T-helper 17 cell (primary cell): ENCODE data around the gene AZU1. TPM values are rescaled to one million over a fixed set of nuclear protein-coding genes. Genes with fewer than 3 reads are reported as not detected.
"Not testable (repeated sequence)": the region's sequence is repeated elsewhere in the genome, so short reads cannot be mapped to it uniquely, and the experiment has no call there.

Experiments used
- ATAC-seq: fragments of 150-1000 bp; cut with Tn5 transposase; 2 replicates; pipeline ENCODE4 v1.10.0; 2021; ENCODE audit warnings: mild to moderate bottlenecking, moderate library complexity
- DNase-seq, 3 donors: peaks; one replicate each; pipeline versions ENCODE4 v3.0.0 to v3.0.0-alpha.2; 2020 to 2021
- H3K9me3 ChIP-seq: one replicate; pipeline ENCODE4 v1.7.0; 2013; ENCODE audit warnings: low read length, mild to moderate bottlenecking; ENCODE audit not compliant: control insufficient read depth, poor library complexity, severe bottlenecking
- H3K27ac Mint-ChIP-seq: one replicate; pipeline ENCODE4 v1.8.0; 2022; ENCODE audit warnings: mild to moderate bottlenecking, moderate library complexity, mixed read lengths
- H3K27me3 Mint-ChIP-seq: one replicate; pipeline ENCODE4 v1.8.0; 2022; ENCODE audit warnings: mixed read lengths
- H3K36me3 Mint-ChIP-seq: one replicate; pipeline ENCODE4 v1.8.0; 2022; ENCODE audit warnings: low read depth, mixed read lengths
- H3K4me1 Mint-ChIP-seq: one replicate; pipeline ENCODE4 v1.8.0; 2022; ENCODE audit warnings: mild to moderate bottlenecking, mixed read lengths
- H3K4me3 Mint-ChIP-seq: one replicate; pipeline ENCODE4 v1.8.0; 2022; ENCODE audit warnings: mild to moderate bottlenecking, moderate library complexity, mixed read lengths
- total RNA-seq, 4 donors: library from RNA in 2 of 4; stranded (reverse) in 2 of 4; gene quantifications; one replicate each; pipeline ENCODE4 v1.2.3 and lab custom pipeline; 2022 to 2026

Gene AZU1
- total RNA-seq, 2 donors from 2014 or later = 0.90 to 1.2 TPM

DNA sequence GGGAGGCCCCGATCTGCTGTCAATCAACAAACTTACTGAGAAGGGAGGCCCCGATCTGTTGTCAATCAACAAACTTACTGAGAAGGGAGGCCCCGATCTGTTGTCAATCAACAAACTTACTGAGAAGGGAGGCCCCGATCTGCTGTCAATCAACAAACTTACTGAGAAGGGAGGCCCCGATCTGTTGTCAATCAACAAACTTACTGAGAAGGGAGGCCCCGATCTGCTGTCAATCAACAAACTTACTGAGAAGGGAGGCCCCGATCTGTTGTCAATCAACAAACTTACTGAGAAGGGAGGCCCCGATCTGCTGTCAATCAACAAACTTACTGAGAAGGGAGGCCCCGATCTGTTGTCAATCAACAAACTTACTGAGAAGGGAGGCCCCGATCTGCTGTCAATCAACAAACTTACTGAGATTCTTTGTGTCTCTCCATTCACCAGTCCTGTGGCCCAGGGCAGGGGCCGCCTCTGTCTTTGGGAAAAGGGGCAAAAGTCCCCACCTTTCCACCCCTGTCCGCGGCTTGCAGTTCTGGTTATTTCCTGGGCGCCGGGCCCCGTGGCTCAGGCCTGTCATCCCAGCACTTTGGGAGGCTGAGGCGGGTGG lies 26.1 kb downstream of the AZU1 start:
- H3K36me3 Mint-ChIP-seq, ATAC-seq, DNase-seq, H3K27ac Mint-ChIP-seq, H3K9me3 ChIP-seq, H3K27me3 Mint-ChIP-seq, H3K4me3 Mint-ChIP-seq, H3K4me1 Mint-ChIP-seq: not testable (repeated sequence)

DNA sequence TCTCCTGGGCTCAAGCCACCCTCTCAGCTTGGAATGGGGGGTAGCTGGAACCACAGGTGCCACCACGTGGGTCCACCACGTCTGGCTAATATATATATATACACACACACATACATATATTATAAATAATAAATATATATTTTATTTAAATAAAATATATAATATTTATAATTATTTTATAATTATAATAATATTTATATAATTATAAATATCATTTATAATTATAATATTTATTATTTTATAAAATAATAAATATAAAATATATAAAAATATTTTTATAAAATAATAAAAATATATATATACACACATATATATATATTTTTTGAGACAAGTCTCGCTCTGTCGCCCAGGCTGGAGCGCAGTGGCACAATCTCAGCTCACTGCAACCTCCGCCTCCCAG lies 26.9 kb downstream of the AZU1 start:
- Mint-ChIP-seq H3K27ac (no peak overlapping the region), H3K4me3 (no peak overlapping the region)
- no peak for ATAC-seq

DNA sequence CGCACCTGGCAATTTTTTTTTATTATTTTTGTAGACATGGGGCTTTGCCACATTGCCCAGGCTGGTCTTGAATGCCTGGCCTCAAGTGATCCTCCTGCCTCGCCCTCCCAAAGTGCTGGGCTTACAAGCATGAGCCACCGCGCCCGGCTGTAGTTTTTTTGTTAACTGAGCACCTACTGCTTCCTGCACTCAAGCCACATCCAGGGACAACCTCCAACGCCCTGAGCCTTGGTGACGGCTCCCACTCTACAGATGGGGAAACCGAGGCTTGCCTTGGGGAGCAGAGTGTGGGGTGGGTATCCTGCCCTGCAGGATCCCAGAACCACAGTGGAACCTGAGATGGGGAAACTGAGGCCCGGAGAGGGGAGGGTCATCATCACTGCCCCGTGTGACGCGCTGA lies 27.5 kb downstream of the AZU1 start:
- no peak overlapping the region for H3K27ac Mint-ChIP-seq
- peaks cover 3% of the 10 kb centered on the region for H3K4me1 Mint-ChIP-seq

More for the DNA sequence above, 26.9 kb downstream of the AZU1 start:
- Mint-ChIP-seq H3K4me1 (peaks cover 3% of the 10 kb centered on the region), H3K36me3 (no peaks in the 10 kb centered on the region), H3K27me3 (peaks cover 3% of the 10 kb centered on the region)
- DNase-seq = no peak
- H3K9me3 ChIP-seq = no peaks in the 10 kb centered on the region

DNA sequence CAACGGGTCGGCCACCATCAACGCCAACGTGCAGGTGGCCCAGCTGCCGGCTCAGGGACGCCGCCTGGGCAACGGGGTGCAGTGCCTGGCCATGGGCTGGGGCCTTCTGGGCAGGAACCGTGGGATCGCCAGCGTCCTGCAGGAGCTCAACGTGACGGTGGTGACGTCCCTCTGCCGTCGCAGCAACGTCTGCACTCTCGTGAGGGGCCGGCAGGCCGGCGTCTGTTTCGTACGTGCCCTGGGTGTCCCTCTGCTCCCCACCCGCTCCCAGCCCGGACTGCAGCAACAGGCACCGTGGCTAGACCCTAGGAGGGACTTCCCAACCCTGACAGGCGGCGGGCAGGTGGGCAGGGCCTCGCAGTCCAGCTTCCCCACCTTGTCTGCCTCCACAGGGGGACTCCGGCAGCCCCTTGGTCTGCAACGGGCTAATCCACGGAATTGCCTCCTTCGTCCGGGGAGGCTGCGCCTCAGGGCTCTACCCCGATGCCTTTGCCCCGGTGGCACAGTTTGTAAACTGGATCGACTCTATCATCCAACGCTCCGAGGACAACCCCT lies 28.0 kb downstream of the AZU1 start:
- ATAC-seq = no peak
- Mint-ChIP-seq H3K27ac (no peak overlapping the region), H3K27me3 (no peaks in the 10 kb centered on the region), H3K4me3 (no peak overlapping the region), H3K4me1 (peaks cover 3% of the 10 kb centered on the region), H3K36me3 (no peaks in the 10 kb centered on the region)
- H3K9me3 ChIP-seq = no peaks in the 10 kb centered on the region
- no peak for DNase-seq

More for the DNA sequence above, 27.5 kb downstream of the AZU1 start:
- no peaks in the 10 kb centered on the region for H3K27me3 Mint-ChIP-seq
- no peak overlapping the region for H3K4me3 Mint-ChIP-seq
- H3K36me3 Mint-ChIP-seq = no peaks in the 10 kb centered on the region
- no peak for DNase-seq
- no peak for ATAC-seq
- H3K9me3 ChIP-seq = no peaks in the 10 kb centered on the region

DNA sequence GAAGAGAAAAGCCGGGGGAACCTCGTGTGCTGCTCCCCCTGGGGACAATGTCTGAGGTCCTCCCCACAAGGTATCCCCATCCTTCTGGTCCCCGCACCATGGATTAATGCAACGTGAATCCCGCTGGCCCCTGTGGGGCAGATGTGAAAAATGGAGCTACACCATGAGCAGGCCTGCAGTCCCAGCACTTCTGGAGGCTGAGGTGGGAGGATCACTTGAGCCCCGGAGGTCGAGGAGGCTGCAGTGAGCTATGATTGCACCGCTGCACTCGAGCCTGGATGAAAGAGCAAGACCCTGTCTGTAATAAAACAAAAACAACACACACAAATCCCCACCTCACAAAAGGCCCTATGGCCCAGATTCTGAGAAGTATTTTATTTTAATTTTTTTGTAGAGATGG lies 30.6 kb downstream of the AZU1 start:
- no peak overlapping the region for H3K4me3 Mint-ChIP-seq
- no peaks in the 10 kb centered on the region for H3K27me3 Mint-ChIP-seq
- peaks cover 10% of the 10 kb centered on the region for H3K4me1 Mint-ChIP-seq
- ATAC-seq = no peak
- no peaks in the 10 kb centered on the region for H3K36me3 Mint-ChIP-seq
- no peak for DNase-seq
- peak overlapping the region; percentile 81 for H3K27ac Mint-ChIP-seq
- no peaks in the 10 kb centered on the region for H3K9me3 ChIP-seq

DNA sequence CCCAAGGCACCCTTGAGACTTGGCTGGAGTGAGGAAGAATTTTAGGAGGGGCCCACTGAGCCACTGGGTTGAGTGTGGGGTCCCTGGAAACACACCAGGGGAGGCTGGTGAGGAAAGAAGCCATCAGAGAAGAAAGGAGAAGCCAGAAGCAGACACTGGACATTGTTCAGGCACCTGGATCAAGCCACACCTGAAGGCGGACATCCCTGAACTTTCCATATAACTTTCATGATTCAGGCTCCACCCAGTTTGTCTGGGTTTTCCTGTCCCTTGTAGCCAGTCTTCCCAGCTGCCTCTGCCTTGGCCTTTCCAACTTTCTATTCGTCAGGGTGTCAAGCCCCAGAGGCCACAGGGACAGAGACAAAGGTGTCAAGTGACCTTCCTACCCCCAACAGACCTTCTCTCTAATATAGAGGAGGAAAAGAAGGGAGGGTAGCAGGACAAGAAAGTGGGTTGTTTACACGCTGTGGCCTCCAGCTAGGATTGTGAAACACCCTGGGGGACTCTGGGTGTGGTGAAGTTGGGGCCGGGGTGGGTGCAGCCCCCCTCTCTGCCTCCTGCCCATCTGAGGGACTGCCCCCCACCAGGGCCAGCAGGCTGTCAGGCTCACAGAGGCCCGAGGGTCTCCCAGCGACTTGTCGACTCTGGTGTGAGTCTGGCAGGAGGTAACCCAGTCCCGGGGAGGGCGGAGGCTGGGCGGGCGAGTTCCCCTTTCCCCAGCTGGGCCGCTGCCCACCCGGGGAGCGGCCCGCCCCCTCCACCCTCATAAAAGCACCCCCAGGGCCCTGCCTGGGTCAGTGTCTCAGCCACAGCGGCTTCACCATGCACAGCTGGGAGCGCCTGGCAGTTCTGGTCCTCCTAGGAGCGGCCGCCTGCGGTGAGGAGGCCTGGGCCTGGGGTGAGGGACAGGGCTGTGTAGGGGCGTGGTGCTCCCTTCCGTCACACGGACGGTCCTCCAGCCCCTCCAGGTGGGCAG lies 31.5 kb downstream of the AZU1 start, which contains the start of gene CFD:
TSS of gene CFD (plus strand) at position 797 of the 976 bp plus-strand sequence. CDS start at position 823, 26 bp downstream.
- ATAC-seq = no peak
- Mint-ChIP-seq H3K27ac (no peak within 1 kb of the TSS), H3K4me3 (peak within 1 kb of the TSS; percentile 56), H3K27me3 (no peaks in the 10 kb centered on the region), H3K4me1 (peaks cover 13% of the 10 kb centered on the region), H3K36me3 (no peaks in the 10 kb centered on the region)
- no peaks in the 10 kb centered on the region for H3K9me3 ChIP-seq
- no peak for DNase-seq

DNA sequence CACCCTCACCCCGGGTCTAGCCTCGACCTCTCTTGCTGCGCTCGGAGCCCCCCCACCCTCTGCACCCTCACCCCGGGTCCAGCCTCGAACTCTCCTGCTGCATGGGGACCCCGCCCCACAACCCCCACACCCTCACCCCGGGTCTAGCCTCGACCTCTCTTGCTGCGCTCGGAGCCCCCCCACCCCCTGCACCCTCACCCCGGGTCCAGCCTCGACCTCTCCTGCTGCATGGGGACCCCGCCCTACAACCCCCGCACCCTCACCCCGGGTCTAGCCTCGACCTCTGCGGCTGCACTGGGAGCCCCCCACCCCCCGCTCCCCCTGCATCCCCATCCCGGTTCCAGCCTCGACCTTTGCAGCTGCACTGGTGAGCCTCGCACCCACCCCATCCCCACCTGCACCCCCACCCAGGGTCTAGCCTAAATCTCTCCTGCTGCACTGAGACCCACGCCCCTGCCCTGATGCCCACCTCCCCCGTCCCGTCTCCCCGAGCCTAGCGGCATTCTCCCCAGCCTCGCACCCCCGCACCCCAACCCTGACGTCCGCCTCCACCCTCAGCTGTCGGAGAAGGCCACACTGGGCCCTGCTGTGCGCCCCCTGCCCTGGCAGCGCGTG lies 33.6 kb downstream of the AZU1 start:
- peaks cover 13% of the 10 kb centered on the region for H3K4me1 Mint-ChIP-seq
- no peak overlapping the region for H3K27ac Mint-ChIP-seq
- ATAC-seq (no peak), DNase-seq (no peak)
- no peaks in the 10 kb centered on the region for H3K9me3 ChIP-seq
- H3K36me3 Mint-ChIP-seq = no peaks in the 10 kb centered on the region
- peak overlapping the region; percentile 81 for H3K4me3 Mint-ChIP-seq
- no peaks in the 10 kb centered on the region for H3K27me3 Mint-ChIP-seq

DNA sequence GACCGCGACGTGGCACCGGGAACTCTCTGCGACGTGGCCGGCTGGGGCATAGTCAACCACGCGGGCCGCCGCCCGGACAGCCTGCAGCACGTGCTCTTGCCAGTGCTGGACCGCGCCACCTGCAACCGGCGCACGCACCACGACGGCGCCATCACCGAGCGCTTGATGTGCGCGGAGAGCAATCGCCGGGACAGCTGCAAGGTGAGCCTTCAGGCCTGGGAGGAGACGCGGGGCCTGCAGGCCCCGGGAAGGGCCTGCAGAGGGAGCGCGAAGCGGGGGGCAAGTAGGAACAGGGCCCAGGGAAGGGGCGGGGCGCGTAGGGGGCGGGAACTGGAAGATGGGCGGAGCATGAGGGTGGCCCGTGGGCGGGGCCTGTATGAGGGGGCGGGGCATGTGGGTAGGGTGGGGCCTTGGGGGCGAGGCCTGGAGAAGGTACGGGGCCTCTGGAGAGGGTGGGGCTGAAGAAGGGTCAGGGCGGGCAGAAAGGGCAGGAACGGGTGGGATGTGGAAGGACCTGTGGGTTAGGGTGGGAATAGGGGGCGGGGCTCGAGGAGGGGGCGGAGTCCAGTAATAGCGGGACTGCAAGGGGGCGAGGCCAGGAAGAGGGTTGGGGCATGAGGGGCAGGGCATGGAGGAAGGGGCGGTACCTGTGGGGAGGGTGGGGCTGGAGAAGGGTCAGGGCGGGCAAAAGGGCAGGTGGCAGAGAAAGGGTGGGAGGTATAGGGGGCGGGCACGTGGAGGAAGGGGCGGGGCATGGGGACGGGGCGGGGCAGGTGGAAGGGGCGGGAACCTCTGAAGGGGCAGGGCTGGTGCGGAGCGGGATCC lies 34.3 kb downstream of the AZU1 start:
- Mint-ChIP-seq H3K4me3 (peak overlapping the region; percentile 81), H3K4me1 (peaks cover 12% of the 10 kb centered on the region), H3K27ac (peak overlapping the region; percentile 91), H3K27me3 (no peaks in the 10 kb centered on the region), H3K36me3 (no peaks in the 10 kb centered on the region)
- ATAC-seq (peak; percentile 43), DNase-seq (peak; percentile 48 to 64 (median 64))
- H3K9me3 ChIP-seq = no peaks in the 10 kb centered on the region

DNA sequence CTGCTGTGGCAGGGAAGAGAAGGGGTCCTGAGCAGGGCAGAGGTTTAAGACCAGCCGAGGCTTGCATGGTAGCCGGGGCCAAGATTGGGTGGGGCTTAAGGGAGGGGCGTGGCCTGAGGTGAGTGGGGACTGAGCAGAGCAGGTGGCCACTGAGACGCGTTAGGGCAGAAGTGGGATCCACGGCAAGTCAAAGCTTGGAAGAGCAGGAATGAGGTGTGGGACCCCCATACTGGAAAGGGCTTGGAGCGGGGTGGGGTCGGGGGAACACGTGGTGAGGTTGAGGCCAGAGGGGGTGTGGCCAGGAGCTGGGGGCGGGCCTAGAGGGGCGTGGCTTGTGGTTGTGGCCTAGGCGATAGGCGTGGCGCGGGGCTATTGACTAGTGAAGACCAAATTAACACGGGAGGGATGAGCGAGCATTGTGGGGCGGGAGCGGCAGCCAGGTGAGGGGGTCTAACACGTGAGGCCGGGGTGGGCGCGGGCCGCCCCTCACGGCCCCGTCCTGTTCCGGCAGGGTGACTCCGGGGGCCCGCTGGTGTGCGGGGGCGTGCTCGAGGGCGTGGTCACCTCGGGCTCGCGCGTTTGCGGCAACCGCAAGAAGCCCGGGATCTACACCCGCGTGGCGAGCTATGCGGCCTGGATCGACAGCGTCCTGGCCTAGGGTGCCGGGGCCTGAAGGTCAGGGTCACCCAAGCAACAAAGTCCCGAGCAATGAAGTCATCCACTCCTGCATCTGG lies 35.1 kb downstream of the AZU1 start:
- Mint-ChIP-seq H3K4me1 (peaks cover 10% of the 10 kb centered on the region), H3K4me3 (peak overlapping the region; percentile 81), H3K36me3 (no peaks in the 10 kb centered on the region), H3K27me3 (no peaks in the 10 kb centered on the region), H3K27ac (peak overlapping the region; percentile 91)
- DNase-seq (peak; percentile 70 to 77 (median 74)), ATAC-seq (peak; percentile 66)
- no peaks in the 10 kb centered on the region for H3K9me3 ChIP-seq

DNA sequence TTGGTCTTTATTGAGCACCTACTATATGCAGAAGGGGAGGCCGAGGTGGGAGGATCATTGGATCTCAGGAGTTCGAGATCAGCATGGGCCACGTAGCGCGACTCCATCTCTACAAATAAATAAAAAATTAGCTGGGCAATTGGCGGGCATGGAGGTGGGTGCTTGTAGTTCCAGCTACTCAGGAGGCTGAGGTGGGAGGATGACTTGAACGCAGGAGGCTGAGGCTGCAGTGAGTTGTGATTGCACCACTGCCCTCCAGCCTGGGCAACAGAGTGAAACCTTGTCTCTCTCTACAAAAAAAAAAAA lies 35.6 kb downstream of the AZU1 start:
- Mint-ChIP-seq H3K27me3 (no peaks in the 10 kb centered on the region), H3K36me3 (no peaks in the 10 kb centered on the region), H3K4me1 (peaks cover 10% of the 10 kb centered on the region), H3K27ac (peak overlapping the region; percentile 91), H3K4me3 (peak overlapping the region; percentile 81)
- DNase-seq = no peak
- ATAC-seq = no peak
- no peaks in the 10 kb centered on the region for H3K9me3 ChIP-seq

DNA sequence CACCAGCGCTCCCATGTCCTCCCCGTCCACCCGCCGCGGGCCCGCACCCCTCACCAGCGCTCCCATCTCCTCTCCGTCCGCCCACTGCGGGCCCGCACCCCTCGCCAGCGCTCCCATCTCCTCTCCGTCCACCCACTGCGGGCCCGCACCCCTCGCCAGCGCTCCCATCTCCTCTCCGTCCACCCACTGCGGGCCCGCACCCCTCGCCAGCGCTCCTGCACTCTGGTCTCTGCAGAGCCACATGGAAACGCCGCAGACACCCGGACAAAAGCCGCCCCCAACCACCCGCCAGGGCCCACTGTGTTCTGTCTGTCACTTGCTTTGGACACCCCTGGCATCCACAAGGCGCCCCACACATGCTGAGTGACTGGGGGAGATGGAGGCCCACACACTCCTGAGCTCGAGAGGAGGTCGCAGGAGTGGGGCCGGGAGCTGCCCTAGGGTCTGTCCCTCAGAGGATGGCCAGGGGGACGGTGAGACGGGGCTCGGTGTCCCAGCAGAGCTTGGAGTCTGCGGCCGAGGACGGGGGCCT lies 39.2 kb downstream of the AZU1 start:
- Mint-ChIP-seq H3K36me3 (peaks cover 2% of the 10 kb centered on the region), H3K4me1 (peaks cover 18% of the 10 kb centered on the region), H3K4me3 (no peak overlapping the region), H3K27me3 (no peaks in the 10 kb centered on the region), H3K27ac (peak overlapping the region; percentile 41)
- no peaks in the 10 kb centered on the region for H3K9me3 ChIP-seq
- DNase-seq (no peak), ATAC-seq (no peak)

DNA sequence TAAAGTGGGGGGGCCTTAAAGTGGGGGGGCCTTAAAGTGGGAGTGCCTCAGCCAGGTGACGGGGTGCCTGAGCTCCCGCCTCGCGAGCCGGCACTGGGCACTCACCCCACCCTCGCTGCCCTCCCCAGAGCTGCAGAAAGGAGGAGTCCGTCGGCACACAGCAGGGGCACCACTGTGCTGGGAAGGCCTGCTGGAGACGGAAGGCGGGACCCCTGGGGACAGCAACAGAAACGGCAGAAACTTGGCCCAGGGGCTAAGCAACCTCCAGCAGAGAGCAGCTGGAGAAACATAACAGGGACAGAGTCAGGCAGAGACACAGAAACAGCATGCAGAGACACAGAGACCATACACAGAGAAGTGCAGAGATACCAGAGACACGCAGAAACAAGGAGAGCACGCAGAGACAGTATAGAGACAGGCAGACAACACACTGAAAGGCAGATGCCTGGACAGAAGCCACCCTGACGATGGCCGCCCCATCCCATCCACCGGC lies 39.7 kb downstream of the AZU1 start:
- ATAC-seq = no peak
- no peaks in the 10 kb centered on the region for H3K9me3 ChIP-seq
- DNase-seq = no peak
- peaks cover 2% of the 10 kb centered on the region for H3K36me3 Mint-ChIP-seq
- no peaks in the 10 kb centered on the region for H3K27me3 Mint-ChIP-seq
- peaks cover 20% of the 10 kb centered on the region for H3K4me1 Mint-ChIP-seq
- peak overlapping the region; percentile 19 for H3K4me3 Mint-ChIP-seq
- H3K27ac Mint-ChIP-seq = peak overlapping the region; percentile 41
